Astrocyte (in vitro differentiated cells and primary cell): ENCODE measurements around the gene PHTF1.

Experiments
- EZH2 ChIP-seq: IDR thresholded peaks from 2 replicates; pipeline ENCODE4 v1.6.1; 2012; ENCODE audit warnings: mild to moderate bottlenecking, low read length, inconsistent platforms; ENCODE audit not compliant: insufficient read depth
- TF ChIP-seq, protein P1 (sequence below): IDR thresholded peaks from 2 replicates; pipeline ENCODE4 v1.5.1; 2011; ENCODE audit warnings: low read depth, mild to moderate bottlenecking, inconsistent platforms, low read length, moderate library complexity; ENCODE audit not compliant: insufficient read depth

DNA sequence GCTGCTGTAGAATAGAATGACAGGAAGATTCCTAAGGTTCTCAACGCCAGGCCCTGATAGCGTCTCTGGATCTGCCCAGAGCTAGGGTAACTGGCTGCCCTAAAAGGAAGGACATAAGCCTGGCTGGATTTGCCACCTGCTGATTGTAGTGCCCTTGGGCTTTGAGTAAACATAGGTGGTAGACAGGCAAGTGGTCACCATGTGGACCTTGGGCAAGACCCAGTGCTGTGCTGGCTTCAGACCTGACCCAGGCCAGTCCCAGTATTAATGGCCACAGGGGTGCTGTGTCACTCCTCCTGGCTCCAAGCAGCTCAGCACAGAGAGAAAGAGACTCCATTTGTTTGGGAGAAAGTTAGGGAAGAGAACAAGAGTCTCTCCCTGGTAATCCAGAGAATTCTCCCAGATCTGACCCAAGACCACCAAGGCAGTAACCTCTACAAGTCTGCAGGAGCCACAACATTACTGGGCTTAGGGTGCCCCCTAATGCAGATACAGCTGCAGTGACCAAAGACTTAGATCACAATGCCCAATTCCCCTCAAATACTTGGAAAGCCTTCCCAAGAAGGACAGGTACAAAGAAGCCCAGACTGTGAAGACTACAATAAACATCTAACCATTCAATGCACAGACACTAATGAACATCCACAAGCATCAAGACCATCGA is 44.5 kb downstream of the PHTF1 start:
- TF ChIP-seq, protein P1, sequence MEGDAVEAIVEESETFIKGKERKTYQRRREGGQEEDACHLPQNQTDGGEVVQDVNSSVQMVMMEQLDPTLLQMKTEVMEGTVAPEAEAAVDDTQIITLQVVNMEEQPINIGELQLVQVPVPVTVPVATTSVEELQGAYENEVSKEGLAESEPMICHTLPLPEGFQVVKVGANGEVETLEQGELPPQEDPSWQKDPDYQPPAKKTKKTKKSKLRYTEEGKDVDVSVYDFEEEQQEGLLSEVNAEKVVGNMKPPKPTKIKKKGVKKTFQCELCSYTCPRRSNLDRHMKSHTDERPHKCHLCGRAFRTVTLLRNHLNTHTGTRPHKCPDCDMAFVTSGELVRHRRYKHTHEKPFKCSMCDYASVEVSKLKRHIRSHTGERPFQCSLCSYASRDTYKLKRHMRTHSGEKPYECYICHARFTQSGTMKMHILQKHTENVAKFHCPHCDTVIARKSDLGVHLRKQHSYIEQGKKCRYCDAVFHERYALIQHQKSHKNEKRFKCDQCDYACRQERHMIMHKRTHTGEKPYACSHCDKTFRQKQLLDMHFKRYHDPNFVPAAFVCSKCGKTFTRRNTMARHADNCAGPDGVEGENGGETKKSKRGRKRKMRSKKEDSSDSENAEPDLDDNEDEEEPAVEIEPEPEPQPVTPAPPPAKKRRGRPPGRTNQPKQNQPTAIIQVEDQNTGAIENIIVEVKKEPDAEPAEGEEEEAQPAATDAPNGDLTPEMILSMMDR, result no peak
- TF ChIP-seq EZH2, result no peak
